A549 (cell line): ENCODE data around the gene TEX2.

Experiments
- POLR2A ChIP-seq: IDR thresholded peaks from 2 replicates; pipeline ENCODE4 v1.6.1; 2012; ENCODE audit warnings: mild to moderate bottlenecking, low read length
- TF ChIP-seq, protein P1 (sequence below): fragments of >200 bp; sonication (Bioruptor Twin); formaldehyde crosslinking; IDR thresholded peaks from 3 replicates; pipeline ENCODE4 v1.5.1; 2016

DNA sequence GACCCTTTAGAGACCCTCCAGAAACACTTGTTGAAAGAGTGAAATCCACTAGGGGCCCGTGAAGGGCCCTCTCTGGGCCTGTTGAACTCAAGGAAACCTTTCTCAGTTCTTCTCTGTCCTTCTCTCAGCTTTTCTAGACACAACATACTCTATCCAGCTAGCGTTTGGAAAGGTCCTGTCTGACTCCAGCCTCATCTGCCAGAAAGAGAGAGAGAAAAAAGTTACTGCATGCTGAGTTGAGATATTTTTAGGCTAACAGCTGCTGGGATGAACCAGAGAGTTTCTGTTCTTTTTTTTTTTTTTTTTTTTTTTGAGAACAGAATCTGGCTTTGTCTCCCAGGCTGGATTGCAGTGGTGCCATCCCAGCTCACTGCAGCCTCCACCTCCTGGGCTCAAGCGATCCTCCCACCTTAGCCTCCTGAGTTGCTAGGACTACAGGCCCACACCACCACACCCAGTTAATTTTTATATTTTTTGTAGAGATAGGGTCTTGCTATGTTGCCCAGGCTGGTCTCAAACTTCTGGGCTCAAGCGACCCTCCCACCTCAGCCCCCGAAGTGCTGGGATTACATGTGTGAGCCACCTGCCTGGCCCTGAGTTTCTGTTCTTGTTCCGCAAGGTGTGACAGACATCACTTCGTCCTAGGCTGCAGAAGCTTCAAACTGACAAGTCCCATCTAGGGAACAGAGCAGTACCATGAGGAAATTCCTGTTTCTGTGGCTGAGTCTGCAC, 14.9 kb upstream of the TEX2 start:
- TF ChIP-seq, protein P1, sequence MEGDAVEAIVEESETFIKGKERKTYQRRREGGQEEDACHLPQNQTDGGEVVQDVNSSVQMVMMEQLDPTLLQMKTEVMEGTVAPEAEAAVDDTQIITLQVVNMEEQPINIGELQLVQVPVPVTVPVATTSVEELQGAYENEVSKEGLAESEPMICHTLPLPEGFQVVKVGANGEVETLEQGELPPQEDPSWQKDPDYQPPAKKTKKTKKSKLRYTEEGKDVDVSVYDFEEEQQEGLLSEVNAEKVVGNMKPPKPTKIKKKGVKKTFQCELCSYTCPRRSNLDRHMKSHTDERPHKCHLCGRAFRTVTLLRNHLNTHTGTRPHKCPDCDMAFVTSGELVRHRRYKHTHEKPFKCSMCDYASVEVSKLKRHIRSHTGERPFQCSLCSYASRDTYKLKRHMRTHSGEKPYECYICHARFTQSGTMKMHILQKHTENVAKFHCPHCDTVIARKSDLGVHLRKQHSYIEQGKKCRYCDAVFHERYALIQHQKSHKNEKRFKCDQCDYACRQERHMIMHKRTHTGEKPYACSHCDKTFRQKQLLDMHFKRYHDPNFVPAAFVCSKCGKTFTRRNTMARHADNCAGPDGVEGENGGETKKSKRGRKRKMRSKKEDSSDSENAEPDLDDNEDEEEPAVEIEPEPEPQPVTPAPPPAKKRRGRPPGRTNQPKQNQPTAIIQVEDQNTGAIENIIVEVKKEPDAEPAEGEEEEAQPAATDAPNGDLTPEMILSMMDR: no peak
- no peak for TF ChIP-seq POLR2A
